A549 (cell line): ENCODE data around the gene MYO1E. TPM values are rescaled to one million over a fixed set of nuclear protein-coding genes. Genes with fewer than 3 reads are reported as not detected.

ENCODE experiments used
- ATAC-seq, 2 experiments: fragments of 200-7000 bp in 1 of 2; fragments of >200 bp in 1 of 2; cut with Nextera tagmentation in 1 of 2; cut with Tn5 transposase in 1 of 2; 3 replicates each; pipeline versions ENCODE4 v1.8.0 to v1.9.1; 2018 to 2020; ENCODE audit warnings: mild to moderate bottlenecking in 1 of 2, moderate library complexity in 1 of 2
- CTCF ChIA-PET: fragments of 300-600 bp; sonication (Branson Sonifier 250); formaldehyde crosslinking; extraction: SDS; loops from one replicate; lab custom pipeline; 2021; ENCODE audit warnings: antibody characterized with exemption, inconsistent platforms; lab: Yijun Ruan, JAX
- POLR2A ChIA-PET: fragments of 350-600 bp; formaldehyde crosslinking; extraction: SDS; loops from one replicate; lab custom pipeline; 2021; ENCODE audit warnings: antibody characterized with exemption, inconsistent platforms; lab: Yijun Ruan, JAX
- DNase-seq, 2 experiments: peaks; one replicate each; pipeline versions ENCODE4 v3.0.0 to v3.0.0-alpha.2; 2011 to 2016; ENCODE audit warnings: low read depth in 1 of 2, low spot score in 1 of 2
- FAIRE-seq: peaks from 2 replicates; lab custom pipeline; 2011; peaks lifted over from hg19 to GRCh38; lab: Jason Lieb, UNC
- H3K27ac ChIP-seq, 2 experiments: fragments of >200 bp; sonication (Bioruptor Twin); formaldehyde crosslinking; 3 replicates each; pipeline ENCODE4 v1.5.1; 2016 to 2017
- H3K4me1 ChIP-seq: fragments of >200 bp; sonication (Bioruptor Twin); formaldehyde crosslinking; 3 replicates; pipeline ENCODE4 v1.6.1; 2016
- H3K4me2 ChIP-seq: fragments of >200 bp; sonication (Bioruptor Twin); formaldehyde crosslinking; 3 replicates; pipeline ENCODE4 v1.6.1; 2016
- H3K4me3 ChIP-seq: fragments of >200 bp; sonication (Bioruptor Twin); formaldehyde crosslinking; 3 replicates; pipeline ENCODE4 v1.5.1; 2016
- H3K9me3 ChIP-seq: fragments of >200 bp; sonication (Bioruptor Twin); formaldehyde crosslinking; 3 replicates; pipeline ENCODE4 v1.6.1; 2016
- ATOH8 ChIP-seq: fragments of 250-450 bp; sonication (Bioruptor Pico); IDR thresholded peaks from 2 replicates; pipeline ENCODE4 v1.5.0; 2020; ENCODE audit warnings: low read depth, mild to moderate bottlenecking, moderate library complexity
- BCL3 ChIP-seq: fragments of >200 bp; sonication (Bioruptor Twin); formaldehyde crosslinking; IDR thresholded peaks from 3 replicates; pipeline ENCODE4 v1.6.1; 2016
- E2F6 ChIP-seq: IDR thresholded peaks from 2 replicates; pipeline ENCODE4 v1.6.1; 2012; ENCODE audit warnings: low read depth, borderline replicate concordance
- GATA3 ChIP-seq: IDR thresholded peaks from 2 replicates; pipeline ENCODE4 v1.6.1; 2012; ENCODE audit warnings: borderline replicate concordance
- HEYL ChIP-seq: fragments of 250-450 bp; sonication (Bioruptor Pico); IDR thresholded peaks from 2 replicates; pipeline ENCODE4 v1.8.0; 2021; ENCODE audit warnings: mild to moderate bottlenecking, moderate library complexity
- HOXB13 ChIP-seq: fragments of 250-450 bp; sonication (Bioruptor Pico); IDR thresholded peaks from 2 replicates; pipeline ENCODE4 v1.5.0; 2020; ENCODE audit warnings: low read depth, mild to moderate bottlenecking, moderate library complexity
- HOXB5 ChIP-seq: fragments of 250-450 bp; sonication (Bioruptor Pico); IDR thresholded peaks from 2 replicates; pipeline ENCODE4 v1.5.0; 2020; ENCODE audit warnings: mild to moderate bottlenecking, moderate library complexity
- KDM1A ChIP-seq: fragments of 200-600 bp; sonication (generic); IDR thresholded peaks from 2 replicates; pipeline ENCODE4 v1.6.1; 2016; ENCODE audit warnings: low read depth, mild to moderate bottlenecking
- MYC ChIP-seq: IDR thresholded peaks from 2 replicates; pipeline ENCODE4 v1.6.1; 2012; ENCODE audit warnings: mild to moderate bottlenecking, inconsistent platforms, low read length, improper control_type of control experiment, borderline replicate concordance
- NPAS2 ChIP-seq: fragments of 250-450 bp; sonication (Bioruptor Pico); IDR thresholded peaks from 2 replicates; pipeline ENCODE4 v1.8.0; 2022; ENCODE audit warnings: mild to moderate bottlenecking, moderate library complexity, borderline replicate concordance
- NR3C1 ChIP-seq: fragments of >200 bp; sonication (Bioruptor Twin); formaldehyde crosslinking; IDR thresholded peaks from 3 replicates; pipeline ENCODE4 v1.6.1; 2017
- PBX3 ChIP-seq: IDR thresholded peaks from 2 replicates; pipeline ENCODE4 v1.6.1; 2012
- PHF8 ChIP-seq: fragments of 200-600 bp; sonication (generic); IDR thresholded peaks from 2 replicates; pipeline ENCODE4 v1.6.1; 2016; ENCODE audit warnings: low read depth, mild to moderate bottlenecking, antibody characterized with exemption, moderate library complexity, borderline replicate concordance
- POLR2A ChIP-seq: IDR thresholded peaks from 2 replicates; pipeline ENCODE4 v1.6.1; 2012; ENCODE audit warnings: mild to moderate bottlenecking, low read length
- RFX5 ChIP-seq: fragments of 450-650 bp; IDR thresholded peaks from 2 replicates; pipeline ENCODE4 v1.7.1; 2014; ENCODE audit warnings: antibody characterized with exemption, mild to moderate bottlenecking, moderate library complexity
- TFCP2L1 ChIP-seq: fragments of 250-450 bp; sonication (Bioruptor Pico); IDR thresholded peaks from 2 replicates; pipeline ENCODE4 v1.5.0; 2021; ENCODE audit warnings: mild to moderate bottlenecking
- USF2 ChIP-seq: fragments of 450-650 bp; IDR thresholded peaks from 2 replicates; pipeline ENCODE4 v1.6.1; 2014; ENCODE audit warnings: antibody characterized with exemption
- ZNF302 ChIP-seq: fragments of 250-450 bp; sonication (Bioruptor Pico); IDR thresholded peaks from 2 replicates; pipeline ENCODE4 v1.9.0; 2021; ENCODE audit warnings: inconsistent platforms, mild to moderate bottlenecking, moderate library complexity
- WGBS: methylation state at CpG from one replicate; pipeline ENCODE4 v1.1.6; 2017; ENCODE audit errors: missing lambda C conversion rate; 5-methylcytosine and 5-hydroxymethylcytosine counted together
- polyA plus RNA-seq, 4 experiments: library from polyadenylated mRNA; depleted of rRNA in 3 of 4; stranded (reverse); fragments of >200 nt; fragmentation: RNase III in 1 of 4; extraction: RNeasy Plus Mini Kit Qiagen cat#74134 plus additional on column Dnase treatment in 1 of 4; gene quantifications; 2 replicates in 3 of 4; 3 replicates in 1 of 4; pipeline ENCODE4 v1.2.3, GENCODE V29; 2011 to 2017

The MYO1E gene
- polyA plus RNA-seq, 2 of the 4 experiments (the other 2 are of a cell fraction), result 202 to 497 TPM

- Histone ChIP-seq H3K27ac (peak overlapping the region; percentile 20 to 85), H3K9me3 (no peaks in the 10 kb centered on the region), H3K4me3 (no peak overlapping the region), H3K4me1 (peaks cover 90% of the 10 kb centered on the region), H3K4me2 (peak overlapping the region; percentile 11; the same call in 1 of the 3 replicates)
- TF ChIP-seq USF2, result no peak
- no peak for TF ChIP-seq MYC
- no peak for TF ChIP-seq E2F6
- TF ChIP-seq HEYL, result no peak
- TF ChIP-seq GATA3, result no peak
- no peak for TF ChIP-seq BCL3
- no peak for TF ChIP-seq ATOH8
- no peak for TF ChIP-seq ZNF302 (CRISPR knock-in tag)
- no peak for TF ChIP-seq HOXB13 (CRISPR knock-in tag)
- TF ChIP-seq POLR2A, result no peak
- TF ChIP-seq TFCP2L1 (CRISPR knock-in tag), result no peak
- no peak for TF ChIP-seq NPAS2 (CRISPR knock-in tag)
- no peak for ATAC-seq
- CTCF ChIA-PET, result interaction anchor here (0.9 to 1.5 kb wide), 3 partner anchors 12 to 62 kb away, joined by 3 to 4 read pairs (median 4); no protein-coding TSS in a partner anchor
- POLR2A ChIA-PET, result interaction anchor here (1.3 kb wide), 1 partner anchor 9 kb away, joined by 3 read pairs; no protein-coding TSS in a partner anchor
- no peak for DNase-seq
- no peak for FAIRE-seq
- WGBS, result 63% methylated on average over 5 of the region's 5 CpGs
These were observed 63.3 kb downstream of the MYO1E start for GRCh38 chr15:59309405-59309804.

GRCh38 chr15:59307165-59307537 lies 65.5 kb downstream of the MYO1E start:
- no peaks in the 10 kb centered on the region for H3K9me3 ChIP-seq
- H3K4me2 ChIP-seq, result peak overlapping the region; percentile 83
- DNase-seq (no peak), ATAC-seq (peak; percentile 11 to 25; a peak in 2 of 6 replicates), FAIRE-seq (no peak)
- no peak overlapping the region for H3K4me3 ChIP-seq
- POLR2A ChIA-PET, result interaction anchor here (1.3 kb wide), 1 partner anchor 66 kb away, joined by 7 read pairs; the partner anchor contains the start of gene MYO1E
- CTCF ChIA-PET, result interaction anchor here (0.9 to 2.2 kb wide), 10 partner anchors 10 to 186 kb away, joined by 3 to 6 read pairs (median 3); no protein-coding TSS in a partner anchor
- H3K27ac ChIP-seq, result peak overlapping the region; percentile 85 to 95
- peaks cover 90% of the 10 kb centered on the region for H3K4me1 ChIP-seq
- WGBS, result 87% methylated on average over 6 of the region's 6 CpGs
- no peak for TF ChIP-seq ATOH8
- TF ChIP-seq HOXB5 (CRISPR knock-in tag), result no peak
- no peak for TF ChIP-seq NR3C1
- no peak for TF ChIP-seq RFX5
- no peak for TF ChIP-seq PHF8
- TF ChIP-seq KDM1A, result no peak
- no peak for TF ChIP-seq PBX3
